PC-9 (cell line): ENCODE results near the gene GDF2. TPM values are rescaled to one million over a fixed set of nuclear protein-coding genes. Genes with fewer than 3 reads are reported as not detected.

ENCODE experiments used
- BruUV-seq: library from RNA; stranded (reverse); fragments of 400-500 nt; replicated peaks from 2 replicates; lab custom pipeline; 2021; lab: Mats Ljungman, UMichigan
- CTCF ChIA-PET: fragments of 300-600 bp; sonication (Branson Sonifier 250); formaldehyde crosslinking; loops from one replicate; lab custom pipeline; 2022; ENCODE audit warnings: antibody characterized with exemption; lab: Charles Lee
- POLR2A ChIA-PET: fragments of 300-600 bp; sonication (Branson Sonifier 250); formaldehyde crosslinking; loops from one replicate; lab custom pipeline; 2022; ENCODE audit warnings: antibody characterized with exemption; ENCODE audit not compliant: unreplicated experiment; lab: Charles Lee
- DNase-seq, 2 experiments: peaks; one replicate each; pipeline versions ENCODE4 v3.0.0 to v3.0.0-alpha.2; 2015 to 2022; ENCODE audit warnings: mixed read lengths in 1 of 2
- H2AFZ ChIP-seq: fragments of 200-600 bp; sonication (generic); 2 replicates; pipeline ENCODE4 v1.8.1; 2017; ENCODE audit warnings: antibody characterized with exemption
- H3F3A ChIP-seq: fragments of 200-600 bp; sonication (generic); 2 replicates; pipeline ENCODE4 v1.8.1; 2017; ENCODE audit warnings: antibody characterized with exemption, mild to moderate bottlenecking, low read depth; ENCODE audit not compliant: insufficient read depth
- H3K27ac ChIP-seq: fragments of 200-600 bp; sonication (generic); 2 replicates; pipeline ENCODE4 v1.6.1; 2016; ENCODE audit warnings: mixed run types
- H3K27me3 ChIP-seq: fragments of 200-600 bp; sonication (generic); 2 replicates; pipeline ENCODE4 v1.6.1; 2016; ENCODE audit warnings: low read depth, mixed run types; ENCODE audit not compliant: insufficient read depth
- H3K36me3 ChIP-seq: fragments of 200-600 bp; sonication (generic); 2 replicates; pipeline ENCODE4 v1.6.1; 2016; ENCODE audit warnings: low read depth, mixed run types
- H3K4me1 ChIP-seq: fragments of 200-600 bp; sonication (generic); replicated peaks from 2 replicates; pipeline ENCODE4 v1.6.1; 2016; ENCODE audit warnings: mixed run types; ENCODE audit not compliant: insufficient read depth
- H3K4me2 ChIP-seq: fragments of 200-600 bp; sonication (generic); 2 replicates; pipeline ENCODE4 v1.6.1; 2017; ENCODE audit warnings: mixed run types
- H3K4me3 ChIP-seq: fragments of 200-600 bp; sonication (generic); 2 replicates; pipeline ENCODE4 v1.6.1; 2016; ENCODE audit warnings: mixed run types
- H3K79me2 ChIP-seq: fragments of 200-600 bp; sonication (generic); 2 replicates; pipeline ENCODE4 v1.6.1; 2017; ENCODE audit warnings: low read depth, mixed run types
- H3K9me2 ChIP-seq: fragments of 200-600 bp; sonication (generic); 2 replicates; pipeline ENCODE4 v1.8.1; 2017; ENCODE audit warnings: mild to moderate bottlenecking; ENCODE audit not compliant: insufficient read depth
- H3K9me3 ChIP-seq: fragments of 200-600 bp; sonication (generic); 2 replicates; pipeline ENCODE4 v1.8.1; 2016; ENCODE audit warnings: low read depth; ENCODE audit not compliant: insufficient read depth
- H4K20me1 ChIP-seq: fragments of 200-600 bp; sonication (generic); 2 replicates; pipeline ENCODE4 v1.8.1; 2017; ENCODE audit not compliant: insufficient read depth
- CTCF ChIP-seq: fragments of 200-600 bp; sonication (generic); conservative IDR thresholded peaks from 2 replicates; pipeline ENCODE4 v1.6.1; 2017; ENCODE audit warnings: mixed run types, antibody characterized with exemption, mild to moderate bottlenecking, moderate library complexity
- EZH2 ChIP-seq: fragments of 200-600 bp; sonication (generic); IDR thresholded peaks from 2 replicates; pipeline ENCODE4 v1.8.0; 2017; ENCODE audit warnings: antibody characterized with exemption, low read depth
- intact Hi-C: fragments of 100-400 bp; cut with micrococcal nuclease; formaldehyde crosslinking; loops from one replicate; pipeline ENCODE4 v1.10.0; 2022; ENCODE audit not compliant: unreplicated experiment
- total RNA-seq: library from RNA; stranded (reverse); gene quantifications from 2 replicates; pipeline ENCODE4 v1.2.3, GENCODE V29; 2021

The GDF2 gene
- total RNA-seq, 1 experiment from 2014 or later: not detected

GRCh38 chr10:47336387-47337134 is 14.3 kb downstream of the GDF2 start:
- no TSS peak for BruUV-seq
- no peaks in the 10 kb centered on the region for H4K20me1 ChIP-seq
- CTCF ChIA-PET: no interaction called here

GRCh38 chr10:47337310-47337709 is 15.1 kb downstream of the GDF2 start:
- POLR2A ChIA-PET: no interaction called here
- TF ChIP-seq CTCF (no peak), EZH2 (no peak)
- H3K9me2 ChIP-seq: no peaks in the 10 kb centered on the region
- no peaks in the 10 kb centered on the region; the same call in 1 of the 2 replicates for H3K4me1 ChIP-seq
- intact Hi-C loops: no loop called here
- H3K27ac ChIP-seq: no peak overlapping the region
- H2AFZ ChIP-seq: no peak overlapping the region
- peaks cover 16% of the 10 kb centered on the region for H3K27me3 ChIP-seq
- H3K79me2 ChIP-seq: no peaks in the 10 kb centered on the region
- H3K4me2 ChIP-seq: no peak overlapping the region
- no peaks in the 10 kb centered on the region for H3F3A ChIP-seq
- BruUV-seq: no TSS peak
- no peaks in the 10 kb centered on the region for H4K20me1 ChIP-seq
- no peak overlapping the region for H3K4me3 ChIP-seq
- no peak for DNase-seq
- no peaks in the 10 kb centered on the region for H3K36me3 ChIP-seq
- no peaks in the 10 kb centered on the region for H3K9me3 ChIP-seq
- CTCF ChIA-PET: no interaction called here

More at GRCh38 chr10:47336387-47337134, 14.3 kb downstream of the GDF2 start:
- TF ChIP-seq EZH2 (no peak), CTCF (no peak)
- POLR2A ChIA-PET: no interaction called here
- Histone ChIP-seq H3K4me3 (no peak overlapping the region), H3K4me2 (no peak overlapping the region), H3K79me2 (no peaks in the 10 kb centered on the region), H3K4me1 (no peaks in the 10 kb centered on the region; the same call in 1 of the 2 replicates), H3K36me3 (no peaks in the 10 kb centered on the region), H3F3A (no peaks in the 10 kb centered on the region), H3K27ac (no peak overlapping the region), H3K9me3 (no peaks in the 10 kb centered on the region), H2AFZ (no peak overlapping the region), H3K9me2 (no peaks in the 10 kb centered on the region), H3K27me3 (peaks cover 16% of the 10 kb centered on the region)
- intact Hi-C loops: no loop called here
- no peak for DNase-seq

GRCh38 chr10:47339186-47339735 is 17.0 kb downstream of the GDF2 start:
- Histone ChIP-seq H3K4me1 (no peaks in the 10 kb centered on the region), H4K20me1 (no peaks in the 10 kb centered on the region), H3K4me3 (no peak overlapping the region), H3K27me3 (peaks cover 10% of the 10 kb centered on the region), H3K36me3 (no peaks in the 10 kb centered on the region), H3K9me2 (no peaks in the 10 kb centered on the region), H2AFZ (no peak overlapping the region), H3K27ac (no peak overlapping the region), H3K79me2 (no peaks in the 10 kb centered on the region), H3K9me3 (no peaks in the 10 kb centered on the region), H3F3A (no peaks in the 10 kb centered on the region), H3K4me2 (no peak overlapping the region)
- TF ChIP-seq CTCF (no peak), EZH2 (no peak)
- BruUV-seq: no TSS peak
- ChIA-PET POLR2A (no interaction called here), CTCF (interaction anchor here (0.6 to 1.3 kb wide), 2 partner anchors 292 to 357 kb away, joined by 3 read pairs; no protein-coding TSS in a partner anchor)
- intact Hi-C loops: no loop called here
- no peak for DNase-seq
